Karpas-422 (cell line): ENCODE measurements around the gene LRP1B. TPM values are rescaled to one million over a fixed set of nuclear protein-coding genes. Genes with fewer than 3 reads are reported as not detected.

Experiments
- DNase-seq: peaks from one replicate; pipeline ENCODE4 v3.0.0-alpha.2; 2015
- H2AFZ ChIP-seq: fragments of 200-600 bp; sonication (generic); 2 replicates; pipeline ENCODE4 v1.6.1; 2014; ENCODE audit warnings: antibody characterized with exemption, low read length, mixed read lengths
- H3K27ac ChIP-seq: fragments of 200-600 bp; sonication (generic); 2 replicates; pipeline ENCODE4 v1.5.1; 2014; ENCODE audit warnings: mild to moderate bottlenecking, low read length, moderate library complexity
- H3K27me3 ChIP-seq: fragments of 200-600 bp; sonication (generic); 2 replicates; pipeline ENCODE4 v1.6.1; 2014; ENCODE audit warnings: low read length, mixed read lengths
- H3K36me3 ChIP-seq: fragments of 200-600 bp; sonication (generic); 2 replicates; pipeline ENCODE4 v1.6.1; 2014; ENCODE audit warnings: low read length, mixed read lengths; ENCODE audit not compliant: insufficient read depth
- H3K4me1 ChIP-seq: fragments of 200-600 bp; sonication (generic); 2 replicates; pipeline ENCODE4 v1.6.1; 2014; ENCODE audit warnings: mild to moderate bottlenecking, low read length, mixed read lengths
- H3K4me2 ChIP-seq: fragments of 200-600 bp; sonication (generic); 2 replicates; pipeline ENCODE4 v1.6.1; 2014; ENCODE audit warnings: low read length, low read depth, mild to moderate bottlenecking; ENCODE audit not compliant: poor library complexity, severe bottlenecking
- H3K4me3 ChIP-seq: fragments of 200-600 bp; sonication (generic); 2 replicates; pipeline ENCODE4 v1.5.1; 2014; ENCODE audit warnings: mild to moderate bottlenecking, antibody characterized with exemption, low read length, mixed read lengths
- H3K79me2 ChIP-seq: fragments of 200-600 bp; sonication (generic); 2 replicates; pipeline ENCODE4 v1.6.1; 2014; ENCODE audit warnings: mild to moderate bottlenecking, low read length, mixed read lengths
- H3K9ac ChIP-seq: fragments of 200-600 bp; sonication (generic); 2 replicates; pipeline ENCODE4 v1.6.0; 2014; ENCODE audit warnings: low read length
- H3K9me2 ChIP-seq: fragments of 200-600 bp; sonication (generic), shearing (Covaris generic); replicated peaks from 2 replicates; pipeline ENCODE4 v1.6.0; 2014; ENCODE audit warnings: mild to moderate bottlenecking, low read length, moderate library complexity; ENCODE audit not compliant: insufficient read depth
- H3K9me3 ChIP-seq: fragments of 300-700, 200-600 bp; sonication (generic); 2 replicates; pipeline ENCODE4 v1.6.1; 2014; ENCODE audit warnings: low read length, mixed read lengths
- H4K20me1 ChIP-seq: fragments of 200-600 bp; sonication (generic); 2 replicates; pipeline ENCODE4 v1.6.1; 2014; ENCODE audit warnings: mild to moderate bottlenecking, antibody characterized with exemption, low read length, low read depth; ENCODE audit not compliant: insufficient read depth
- total RNA-seq: library from RNA; depleted of rRNA; stranded (reverse); fragments of >200 nt; shearing (Covaris generic); gene quantifications from 2 replicates; pipeline ENCODE4 v1.2.3, GENCODE V29; 2014; ENCODE audit warnings: low replicate concordance

The LRP1B gene
- total RNA-seq, 1 experiment from 2014 or later, result not detected

DNA sequence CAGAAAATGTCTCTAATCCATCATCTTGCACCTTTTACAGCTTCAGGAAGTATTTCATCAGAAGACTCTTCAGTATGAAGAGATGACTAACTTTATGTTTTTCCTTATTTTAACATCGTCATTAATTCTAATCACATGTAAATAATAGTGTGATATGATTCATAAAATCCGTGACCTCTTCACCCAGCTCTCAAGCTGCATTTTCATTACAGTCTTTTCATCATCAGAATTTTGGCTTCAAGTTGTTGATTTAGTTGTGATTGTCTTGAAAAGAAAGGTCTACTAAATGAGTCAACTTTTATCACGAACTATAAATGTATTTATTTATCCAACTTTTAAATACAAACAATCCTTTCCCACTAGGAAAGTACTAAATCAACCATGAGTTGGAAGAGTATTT lies 410.3 kb downstream of the LRP1B start:
- Histone ChIP-seq H3K4me3 (no peak overlapping the region), H3K9me3 (peaks cover 20% of the 10 kb centered on the region), H3K9ac (no peak overlapping the region), H3K4me2 (no peak overlapping the region), H3K4me1 (no peaks in the 10 kb centered on the region), H3K27me3 (no peaks in the 10 kb centered on the region), H2AFZ (no peak overlapping the region), H3K9me2 (no peaks in the 10 kb centered on the region), H3K79me2 (no peaks in the 10 kb centered on the region), H3K36me3 (no peaks in the 10 kb centered on the region), H4K20me1 (no peaks in the 10 kb centered on the region), H3K27ac (no peak overlapping the region)
- no peak for DNase-seq

DNA sequence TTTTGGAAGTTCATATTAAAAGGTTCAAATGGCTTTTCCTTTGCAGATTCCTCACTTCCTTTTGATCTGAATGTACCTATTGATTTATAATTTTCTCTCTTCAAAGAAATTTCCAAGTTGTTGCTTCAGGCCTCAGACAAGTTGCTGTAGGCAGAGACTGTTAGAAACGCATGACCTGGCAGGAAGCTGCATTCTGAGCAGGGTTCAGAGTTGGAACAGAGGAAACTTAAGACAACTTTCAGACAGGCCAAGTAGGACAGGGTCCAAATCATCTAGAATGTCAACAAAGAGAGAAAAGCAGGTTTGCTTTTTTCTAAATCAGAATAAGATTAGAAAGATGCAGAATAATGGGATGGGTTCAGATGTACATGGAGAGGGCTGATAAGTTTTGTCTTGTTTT lies 416.3 kb downstream of the LRP1B start:
- no peak overlapping the region for H2AFZ ChIP-seq
- H3K27ac ChIP-seq, result no peak overlapping the region
- H3K4me1 ChIP-seq, result no peaks in the 10 kb centered on the region
- H3K36me3 ChIP-seq, result no peaks in the 10 kb centered on the region
- H4K20me1 ChIP-seq, result no peaks in the 10 kb centered on the region
- no peak overlapping the region for H3K9ac ChIP-seq
- no peak overlapping the region for H3K4me3 ChIP-seq
- peaks cover 15% of the 10 kb centered on the region; the same call in 1 of the 2 replicates for H3K9me3 ChIP-seq
- no peak for DNase-seq
- H3K9me2 ChIP-seq, result no peaks in the 10 kb centered on the region
- H3K79me2 ChIP-seq, result no peaks in the 10 kb centered on the region
- no peaks in the 10 kb centered on the region for H3K27me3 ChIP-seq
- H3K4me2 ChIP-seq, result no peak overlapping the region

DNA sequence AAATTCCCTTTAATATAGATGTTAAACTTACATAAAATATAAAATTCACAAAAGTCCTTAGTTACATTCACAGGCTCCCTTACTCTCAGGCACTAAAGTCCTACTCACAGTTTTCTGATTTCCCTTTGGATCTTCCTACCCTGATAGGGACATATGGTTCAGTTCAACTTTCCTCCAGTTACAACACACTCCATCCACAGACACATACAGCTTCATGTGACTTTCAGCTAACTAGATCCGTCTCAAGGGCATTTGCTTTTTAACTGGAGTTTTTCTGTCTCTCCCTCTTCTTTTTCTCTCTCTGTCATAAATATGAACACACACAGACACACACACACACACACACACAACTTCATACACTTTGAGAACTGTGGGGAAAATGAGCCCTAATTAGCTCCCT lies 419.2 kb downstream of the LRP1B start:
- Histone ChIP-seq H3K4me1 (no peaks in the 10 kb centered on the region), H3K4me3 (no peak overlapping the region), H3K27ac (no peak overlapping the region), H3K4me2 (no peak overlapping the region), H3K9me3 (peaks cover 15% of the 10 kb centered on the region; the same call in 1 of the 2 replicates), H4K20me1 (no peaks in the 10 kb centered on the region), H3K79me2 (no peaks in the 10 kb centered on the region), H3K36me3 (no peaks in the 10 kb centered on the region), H2AFZ (no peak overlapping the region), H3K27me3 (no peaks in the 10 kb centered on the region), H3K9me2 (no peaks in the 10 kb centered on the region), H3K9ac (no peak overlapping the region)
- no peak for DNase-seq

DNA sequence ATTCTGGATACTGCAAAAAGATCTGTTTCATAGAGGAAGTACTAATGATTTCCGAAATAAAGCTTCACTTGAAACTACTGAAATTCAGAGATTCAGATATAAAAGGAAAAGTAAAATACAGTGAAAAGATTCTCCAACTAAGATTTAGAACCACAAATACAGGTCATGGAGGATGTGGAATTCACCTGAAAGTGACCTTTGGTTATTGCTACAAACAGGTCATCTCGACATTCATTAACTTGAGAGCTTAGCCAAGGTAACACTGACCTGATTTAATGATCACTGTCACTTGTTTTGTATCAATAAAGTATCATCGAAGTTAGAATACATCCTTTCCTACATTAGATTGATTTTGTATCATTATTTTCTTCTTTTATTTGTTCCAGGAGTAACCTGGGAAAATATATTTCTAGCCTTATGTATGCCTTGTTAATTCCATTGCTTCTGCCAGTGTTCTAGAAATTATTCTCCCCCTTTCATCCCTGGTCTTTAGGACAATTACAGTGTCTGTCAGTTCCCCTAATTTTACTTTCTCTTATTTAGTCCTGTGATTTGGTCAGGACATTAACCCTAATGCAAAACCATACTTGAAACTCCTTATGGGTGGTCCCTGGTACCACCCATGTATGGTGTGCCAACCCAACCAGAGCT lies 420.1 kb downstream of the LRP1B start:
- Histone ChIP-seq H2AFZ (no peak overlapping the region), H3K27me3 (no peaks in the 10 kb centered on the region), H3K9ac (no peak overlapping the region), H3K4me1 (no peaks in the 10 kb centered on the region), H3K9me2 (no peaks in the 10 kb centered on the region), H3K4me2 (no peak overlapping the region), H3K9me3 (peaks cover 15% of the 10 kb centered on the region; the same call in 1 of the 2 replicates), H3K4me3 (no peak overlapping the region), H3K27ac (no peak overlapping the region), H3K36me3 (no peaks in the 10 kb centered on the region), H4K20me1 (no peaks in the 10 kb centered on the region), H3K79me2 (no peaks in the 10 kb centered on the region)
- DNase-seq, result no peak

DNA sequence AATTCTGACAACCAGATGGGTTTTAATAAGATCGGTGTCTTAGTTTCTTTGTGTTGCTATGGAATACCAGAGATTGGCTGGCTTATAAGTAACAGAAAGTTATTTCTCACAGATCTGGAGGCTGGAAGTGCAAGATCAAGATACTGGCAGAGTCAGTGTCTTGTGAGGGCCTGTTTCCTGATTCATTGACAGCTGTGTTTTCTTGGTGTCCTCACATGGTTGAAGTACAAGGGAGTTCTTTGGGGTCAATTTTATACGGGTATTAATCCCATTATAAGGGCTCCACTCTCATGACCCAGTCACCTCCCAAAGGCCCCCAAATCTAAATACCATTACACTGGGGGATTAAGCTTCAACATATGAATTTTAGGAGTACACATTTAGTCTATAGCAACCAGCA lies 421.1 kb downstream of the LRP1B start:
- H3K27me3 ChIP-seq, result no peaks in the 10 kb centered on the region
- H3K9ac ChIP-seq, result no peak overlapping the region
- H3K4me3 ChIP-seq, result no peak overlapping the region
- no peaks in the 10 kb centered on the region for H3K9me2 ChIP-seq
- H4K20me1 ChIP-seq, result no peaks in the 10 kb centered on the region
- no peaks in the 10 kb centered on the region for H3K4me1 ChIP-seq
- H3K79me2 ChIP-seq, result no peaks in the 10 kb centered on the region
- no peak overlapping the region for H3K4me2 ChIP-seq
- peaks cover 15% of the 10 kb centered on the region; the same call in 1 of the 2 replicates for H3K9me3 ChIP-seq
- H3K27ac ChIP-seq, result no peak overlapping the region
- no peaks in the 10 kb centered on the region for H3K36me3 ChIP-seq
- H2AFZ ChIP-seq, result no peak overlapping the region
- DNase-seq, result no peak

DNA sequence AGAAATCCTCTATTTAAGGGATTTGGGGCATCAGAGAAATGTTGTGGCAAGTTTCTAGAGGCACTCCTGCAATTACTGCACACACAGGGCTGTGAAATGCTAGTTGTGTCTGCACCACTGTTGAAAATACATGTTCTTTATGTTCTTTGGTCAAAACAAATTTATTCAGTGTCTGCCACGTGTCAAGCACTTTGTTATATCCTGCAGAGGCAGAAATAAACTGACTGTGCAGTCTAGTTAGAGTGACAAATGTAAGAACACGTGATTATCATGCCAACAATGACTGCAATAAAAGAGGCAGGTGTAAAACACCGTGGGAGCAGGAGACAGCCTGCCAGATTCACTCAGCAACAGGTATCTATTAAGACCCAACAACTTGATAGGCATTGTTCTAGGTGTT lies 423.3 kb downstream of the LRP1B start:
- H3K4me3 ChIP-seq, result no peak overlapping the region

DNA sequence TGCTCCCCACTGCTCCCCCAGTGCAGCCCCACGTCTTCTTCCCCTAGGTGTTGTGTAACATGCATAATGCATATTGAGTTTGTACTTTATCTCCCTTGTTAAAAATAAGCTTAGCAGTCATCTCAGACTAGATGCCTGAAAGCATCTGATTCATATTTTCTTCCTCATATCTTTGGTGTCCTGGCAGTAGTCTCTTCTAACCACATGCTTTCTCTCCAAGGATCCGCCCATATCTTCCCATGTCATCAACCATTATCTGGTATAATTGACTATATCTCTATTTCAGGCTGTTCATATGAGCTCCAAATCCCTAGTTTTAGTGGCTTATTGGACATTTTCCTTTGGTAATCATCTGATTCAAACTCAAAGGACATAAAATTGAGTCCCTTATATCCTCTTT lies 426.3 kb downstream of the LRP1B start:
- no peaks in the 10 kb centered on the region for H3K4me1 ChIP-seq

More for the DNA sequence above, 423.3 kb downstream of the LRP1B start:
- Histone ChIP-seq H2AFZ (no peak overlapping the region), H3K4me1 (no peaks in the 10 kb centered on the region), H3K79me2 (no peaks in the 10 kb centered on the region), H3K4me2 (no peak overlapping the region), H3K27me3 (no peaks in the 10 kb centered on the region), H3K9me3 (peaks cover 11% of the 10 kb centered on the region; the same call in 1 of the 2 replicates), H3K9ac (no peak overlapping the region), H3K9me2 (no peaks in the 10 kb centered on the region), H3K27ac (no peak overlapping the region), H3K36me3 (no peaks in the 10 kb centered on the region), H4K20me1 (no peaks in the 10 kb centered on the region)
- DNase-seq, result no peak

DNA sequence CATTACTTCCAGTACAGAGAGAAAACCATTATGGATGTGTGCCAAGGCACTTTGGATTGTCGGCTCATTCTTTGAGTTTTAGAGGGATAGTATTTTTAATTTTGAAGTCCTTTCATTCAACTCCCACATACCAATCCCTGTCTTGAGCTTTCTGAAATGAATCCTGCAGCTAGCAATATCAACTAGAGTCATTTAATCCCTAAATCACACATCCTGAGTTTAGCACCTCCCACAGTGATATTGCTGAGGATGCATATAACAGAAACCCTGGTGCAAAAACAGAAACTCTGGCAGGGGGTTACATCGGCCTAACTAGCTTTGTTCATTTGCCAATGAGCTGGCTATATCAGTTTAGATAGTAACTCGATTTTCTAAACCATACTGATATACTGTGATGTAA lies 427.3 kb downstream of the LRP1B start:
- no peaks in the 10 kb centered on the region for H3K79me2 ChIP-seq
- no peaks in the 10 kb centered on the region for H3K36me3 ChIP-seq
- no peaks in the 10 kb centered on the region for H3K4me1 ChIP-seq
- no peak overlapping the region for H3K27ac ChIP-seq
- H2AFZ ChIP-seq, result no peak overlapping the region
- no peaks in the 10 kb centered on the region; the same call in 1 of the 2 replicates for H3K9me2 ChIP-seq
- no peak overlapping the region for H3K4me2 ChIP-seq
- H3K9ac ChIP-seq, result no peak overlapping the region
- no peak overlapping the region for H3K4me3 ChIP-seq
- no peak for DNase-seq
- H4K20me1 ChIP-seq, result no peaks in the 10 kb centered on the region
- H3K9me3 ChIP-seq, result no peaks in the 10 kb centered on the region; the same call in 1 of the 2 replicates
- H3K27me3 ChIP-seq, result no peaks in the 10 kb centered on the region

More for the DNA sequence above, 426.3 kb downstream of the LRP1B start:
- Histone ChIP-seq H3K4me2 (no peak overlapping the region), H3K9me2 (no peaks in the 10 kb centered on the region; the same call in 1 of the 2 replicates), H3K27ac (no peak overlapping the region), H4K20me1 (no peaks in the 10 kb centered on the region), H3K9me3 (no peaks in the 10 kb centered on the region; the same call in 1 of the 2 replicates), H3K4me3 (no peak overlapping the region), H3K79me2 (no peaks in the 10 kb centered on the region), H3K9ac (no peak overlapping the region), H3K36me3 (no peaks in the 10 kb centered on the region), H2AFZ (no peak overlapping the region), H3K27me3 (no peaks in the 10 kb centered on the region)
- no peak for DNase-seq
